Bronchial epithelial cell (primary cell): ENCODE measurements around the gene MYH15. TPM values are rescaled to one million over a fixed set of nuclear protein-coding genes. Genes with fewer than 3 reads are reported as not detected.
A peak's percentile ranks its signal among the peaks of the same experiment; 100 is the strongest.

Source experiments
- DNase-seq: peaks from one replicate; pipeline ENCODE4 v3.0.0-alpha.2; 2010; ENCODE audit warnings: low read depth
- FAIRE-seq: peaks from 2 replicates; lab custom pipeline; 2011; peaks lifted over from hg19 to GRCh38; lab: Jason Lieb, UNC
- H3K27me3 ChIP-seq: 2 replicates; pipeline ENCODE4 v1.5.1; 2011; ENCODE audit warnings: low read length; ENCODE audit not compliant: control insufficient read depth, insufficient read depth
- H3K36me3 ChIP-seq: 2 replicates; pipeline ENCODE4 v1.5.1; 2011; ENCODE audit warnings: low read length; ENCODE audit not compliant: control insufficient read depth, insufficient read depth
- H3K4me3 ChIP-seq: 2 replicates; pipeline ENCODE4 v1.5.1; 2011; ENCODE audit warnings: mild to moderate bottlenecking, low read depth, low read length, control low read depth
- CTCF ChIP-seq: IDR thresholded peaks from 2 replicates; pipeline ENCODE4 v1.5.1; 2011; ENCODE audit warnings: mild to moderate bottlenecking, moderate library complexity, low read length, control low read depth, inconsistent platforms; ENCODE audit not compliant: insufficient read depth, severe bottlenecking
- total RNA-seq: library from RNA; depleted of rRNA; stranded (reverse); fragments of >200 nt; gene quantifications from 2 replicates; pipeline ENCODE4 v1.2.1, GENCODE V29; 2014

The MYH15 gene
- total RNA-seq, 1 donor from 2014 or later = under 0.01 TPM

DNA sequence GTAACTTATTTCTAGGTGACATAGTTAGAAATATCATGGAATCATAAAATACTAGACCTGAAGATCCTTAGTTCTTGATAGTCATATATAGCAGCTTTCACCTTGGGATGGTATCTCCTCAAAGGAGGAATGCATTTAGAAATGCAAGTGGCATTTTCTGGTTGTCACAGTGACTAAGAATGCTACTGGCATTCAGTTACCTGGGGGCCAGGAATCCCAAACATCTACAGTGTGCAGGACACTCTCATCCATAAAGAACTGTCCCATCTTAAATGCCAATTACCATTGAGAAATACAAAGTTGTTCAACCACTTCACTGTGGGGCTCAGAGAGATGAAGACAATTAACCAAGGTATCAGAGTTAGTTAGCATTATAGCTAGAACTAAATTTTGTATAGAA is 36.7 kb downstream of the MYH15 start:
- TF ChIP-seq CTCF = no peak
- no peak for DNase-seq
- no peak for FAIRE-seq

DNA sequence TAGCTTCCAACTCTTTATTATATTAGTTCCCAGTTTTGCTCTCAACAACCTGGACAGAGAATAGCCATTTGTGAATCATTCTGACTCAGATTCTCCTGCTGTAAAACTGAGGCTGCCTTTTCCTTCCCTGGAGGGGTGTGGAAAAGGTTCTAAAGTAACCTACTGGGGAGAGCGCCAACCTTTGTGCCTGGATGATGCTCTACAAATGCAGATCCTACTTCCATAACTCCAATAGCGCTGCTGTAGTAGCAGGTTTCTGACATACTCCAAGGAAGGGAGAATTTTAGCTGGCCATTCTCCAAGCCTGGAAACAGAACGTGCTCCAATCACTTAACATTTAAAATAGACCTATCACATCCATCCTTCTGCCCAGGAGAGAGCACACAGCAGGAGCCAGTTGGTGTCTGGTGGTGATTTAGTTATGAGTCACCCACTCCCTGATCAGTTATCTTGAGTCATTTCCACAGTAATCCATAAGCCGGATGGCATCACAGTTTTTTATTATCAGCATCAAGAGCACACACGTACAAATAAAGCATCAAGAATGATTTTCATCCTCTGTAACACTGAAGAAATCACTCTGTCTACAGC is 38.3 kb downstream of the MYH15 start:
- Histone ChIP-seq H3K4me3 (no peak overlapping the region), H3K27me3 (no peaks in the 10 kb centered on the region), H3K36me3 (no peaks in the 10 kb centered on the region)
- peak; percentile 96 for FAIRE-seq
- TF ChIP-seq CTCF = no peak
- peak; percentile 95 for DNase-seq

More for the DNA sequence above, 36.7 kb downstream of the MYH15 start:
- Histone ChIP-seq H3K27me3 (no peaks in the 10 kb centered on the region), H3K36me3 (no peaks in the 10 kb centered on the region), H3K4me3 (no peak overlapping the region)

GRCh38 chr3:108471426-108471825 is 39.0 kb downstream of the MYH15 start:
- no peak for TF ChIP-seq CTCF
- H3K4me3 ChIP-seq = no peak overlapping the region
- no peaks in the 10 kb centered on the region for H3K36me3 ChIP-seq
- DNase-seq = peak; percentile 34
- FAIRE-seq = peak; percentile 18
- H3K27me3 ChIP-seq = no peaks in the 10 kb centered on the region

- DNase-seq = no peak
- no peaks in the 10 kb centered on the region for H3K36me3 ChIP-seq
- FAIRE-seq = no peak
- no peaks in the 10 kb centered on the region for H3K27me3 ChIP-seq
- no peak for TF ChIP-seq CTCF
- H3K4me3 ChIP-seq = no peak overlapping the region
Measured at GRCh38 chr3:108469126-108469525, 41.3 kb downstream of the MYH15 start.

DNA sequence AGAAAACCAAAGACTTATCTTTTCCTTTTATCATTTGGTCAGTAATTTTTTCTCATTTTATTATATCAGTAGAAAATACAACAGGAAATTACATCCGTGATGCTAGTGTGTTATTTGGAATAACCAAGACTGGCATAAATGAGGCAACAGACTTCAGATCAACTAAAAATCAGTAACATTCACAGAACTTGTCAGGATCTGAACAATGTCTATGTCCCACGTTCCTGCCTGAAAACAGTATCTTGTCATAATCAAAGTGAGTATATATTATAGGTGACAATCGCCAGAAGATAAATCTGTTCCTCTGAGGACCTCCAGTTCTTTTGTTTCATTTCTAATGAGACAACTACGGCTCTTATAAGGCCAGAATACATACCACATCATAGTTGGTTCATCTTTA is 41.8 kb downstream of the MYH15 start:
- H3K4me3 ChIP-seq = no peak overlapping the region
- TF ChIP-seq CTCF = no peak
- no peaks in the 10 kb centered on the region for H3K36me3 ChIP-seq
- FAIRE-seq = no peak
- H3K27me3 ChIP-seq = no peaks in the 10 kb centered on the region
- DNase-seq = no peak

- Histone ChIP-seq H3K27me3 (no peaks in the 10 kb centered on the region), H3K4me3 (no peak overlapping the region), H3K36me3 (no peaks in the 10 kb centered on the region)
- FAIRE-seq (no peak), DNase-seq (peak; percentile 18)
- no peak for TF ChIP-seq CTCF
Measured at GRCh38 chr3:108462899-108463298, 47.5 kb downstream of the MYH15 start.
